GM19035 (cell line): Measurements from ENCODE around the gene ABR.
"Not testable (repeated sequence)": the region's sequence is repeated elsewhere in the genome, so short reads cannot be mapped to it uniquely, and the experiment has no call there.

Experiments
- ATAC-seq: cut with Tn5 transposase; IDR thresholded peaks from one replicate; pipeline ENCODE4 v1.9.1; 2021; ENCODE audit not compliant: unreplicated experiment

The ABR gene

DNA sequence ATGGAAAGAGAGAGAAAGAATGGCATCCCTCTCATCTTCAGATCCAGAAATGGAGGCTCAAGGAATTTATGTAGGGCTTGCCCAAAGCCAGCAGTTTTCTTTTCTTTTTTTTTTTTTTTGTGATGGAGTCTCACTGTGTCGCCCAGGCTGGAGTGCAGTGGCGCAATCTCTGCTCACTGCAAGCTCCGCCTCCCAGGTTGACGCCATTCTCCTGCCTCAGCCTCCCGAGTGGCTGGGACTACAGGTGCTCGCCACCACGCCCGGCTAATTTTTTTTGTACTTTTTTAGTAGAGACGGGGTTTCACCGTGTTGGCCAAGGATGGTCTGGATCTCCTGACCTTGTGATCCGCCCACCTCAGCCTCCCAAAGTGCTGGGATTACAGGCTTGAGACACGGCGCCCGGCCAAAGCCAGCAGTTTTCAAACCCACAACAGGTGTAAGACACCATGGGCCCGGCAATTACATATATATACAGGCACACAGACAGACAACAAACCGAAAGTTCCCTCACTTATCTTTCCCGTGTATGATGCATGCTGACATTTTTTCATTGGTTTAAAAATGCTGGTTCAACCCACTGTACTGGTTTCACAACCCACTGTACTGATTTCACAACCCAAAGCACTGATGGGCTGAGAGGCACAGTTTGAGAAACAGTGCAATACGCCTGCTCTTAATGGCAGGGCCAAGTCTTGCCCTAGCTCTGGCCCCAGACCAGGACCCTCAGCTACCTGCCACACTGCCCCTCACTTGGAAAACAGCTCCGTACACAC, 81.6 kb downstream of the ABR start:
- not testable (repeated sequence) for ATAC-seq

DNA sequence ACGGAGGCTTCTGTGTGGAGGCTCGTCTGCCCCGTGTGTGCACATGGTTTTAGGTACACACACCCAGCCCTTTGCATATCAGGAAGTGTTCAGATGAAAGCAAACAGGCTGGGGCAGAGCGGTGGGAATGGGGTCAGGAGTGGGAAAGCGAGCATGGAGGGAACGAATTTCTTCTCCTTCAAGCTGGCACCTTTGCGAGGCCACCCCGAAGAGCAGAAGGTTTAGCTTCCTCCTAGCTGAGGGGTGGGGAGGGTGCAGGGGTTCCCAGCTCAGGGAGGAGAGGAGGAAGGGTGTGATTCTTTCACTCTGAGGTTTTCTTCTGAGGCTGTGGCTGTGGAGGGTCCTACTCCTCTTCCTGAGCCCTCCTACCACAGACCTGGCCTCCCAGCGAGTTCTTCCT, 83.6 kb downstream of the ABR start:
- no peak for ATAC-seq

DNA sequence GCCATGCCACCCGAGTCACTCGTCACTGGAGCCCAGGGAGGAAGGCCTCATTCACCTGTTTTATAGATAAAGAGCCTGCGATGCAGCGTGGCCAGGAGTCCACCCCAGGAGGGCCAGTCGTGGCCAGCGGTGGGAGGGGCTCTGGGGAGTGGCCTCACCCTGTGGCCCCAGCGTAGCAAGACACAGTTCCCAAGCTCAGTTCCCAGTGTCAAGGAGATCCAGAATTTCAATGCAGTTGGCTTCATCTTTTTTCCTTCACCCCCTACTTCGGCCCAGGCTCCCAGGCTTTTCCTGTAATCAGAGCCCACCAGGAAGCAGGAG, 84.0 kb downstream of the ABR start:
- no peak for ATAC-seq

DNA sequence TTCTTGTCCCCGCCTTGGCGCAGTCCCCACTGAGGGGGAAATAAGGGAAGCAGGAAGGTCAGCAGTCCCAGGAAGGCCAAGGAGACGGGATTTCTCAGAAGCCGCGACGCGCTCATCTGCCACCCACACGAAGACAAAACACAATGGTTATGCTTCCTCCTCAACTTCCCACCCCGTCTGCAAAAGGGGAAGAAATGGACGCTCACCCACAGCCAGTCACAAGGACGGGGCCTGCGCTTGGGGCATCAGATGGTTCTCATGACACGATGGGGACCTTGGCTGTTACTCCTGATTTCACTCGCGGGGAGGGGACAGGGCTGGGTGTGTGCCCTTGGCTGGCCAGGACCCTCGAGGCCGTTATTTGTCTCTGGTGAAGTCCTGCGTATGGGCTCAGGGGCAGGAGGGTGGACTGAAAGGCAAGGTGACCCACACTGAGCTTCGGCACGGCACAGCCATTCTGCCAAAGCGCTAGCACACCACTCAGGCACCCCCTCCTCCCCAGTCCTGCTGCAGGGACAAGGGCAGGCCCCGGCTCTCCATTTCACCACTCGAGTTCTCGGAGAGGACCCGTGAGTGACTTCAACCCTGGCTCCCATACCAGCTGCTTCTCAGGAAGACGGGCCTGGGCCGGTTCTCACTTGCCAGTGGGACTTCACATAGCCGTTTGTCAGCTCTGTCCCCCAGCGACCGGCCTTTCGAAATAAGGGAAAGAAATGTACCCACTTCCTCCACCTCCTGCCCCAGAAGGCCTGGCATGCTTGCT, 84.5 kb downstream of the ABR start:
- ATAC-seq: no peak

DNA sequence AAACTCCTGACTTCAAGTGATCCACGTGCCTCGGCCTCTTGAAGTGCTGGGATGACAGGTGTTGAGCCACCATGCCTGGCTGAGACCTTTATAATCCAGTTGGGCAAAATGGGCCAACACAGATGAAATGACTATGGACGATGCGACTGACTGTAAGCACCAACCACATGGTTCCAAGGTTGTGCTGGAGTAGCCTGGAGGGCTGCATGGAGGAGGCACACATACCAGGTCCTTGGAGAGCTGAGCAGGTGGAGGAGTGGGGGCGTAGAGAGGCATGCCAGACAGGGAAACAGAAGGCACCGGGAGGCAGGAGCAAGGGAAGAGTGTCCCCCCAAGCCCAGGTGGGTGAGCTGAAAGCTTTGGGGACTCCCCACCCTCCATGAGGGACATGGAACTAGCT, 85.2 kb downstream of the ABR start:
- ATAC-seq: no peak

DNA sequence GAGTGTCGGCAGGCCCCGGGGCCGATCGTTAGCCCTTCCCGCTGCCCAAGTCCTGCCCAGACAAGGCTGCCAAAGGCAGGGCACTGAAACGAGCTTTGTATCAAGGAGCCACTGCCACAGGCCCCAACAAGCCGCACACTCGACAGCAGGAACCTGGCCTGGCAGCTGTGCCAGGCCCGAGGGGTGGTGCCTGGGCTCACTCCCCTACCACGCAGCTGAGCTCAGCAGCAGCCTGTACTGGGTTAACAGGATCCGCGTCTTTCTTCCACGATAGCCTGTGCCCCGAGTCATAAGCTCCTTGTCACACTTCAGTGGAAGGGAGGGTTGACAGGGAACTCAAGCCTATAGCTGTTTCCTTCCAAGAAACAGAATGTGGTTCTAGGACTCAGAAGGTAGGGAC, 87.9 kb downstream of the ABR start:
- ATAC-seq: no peak

DNA sequence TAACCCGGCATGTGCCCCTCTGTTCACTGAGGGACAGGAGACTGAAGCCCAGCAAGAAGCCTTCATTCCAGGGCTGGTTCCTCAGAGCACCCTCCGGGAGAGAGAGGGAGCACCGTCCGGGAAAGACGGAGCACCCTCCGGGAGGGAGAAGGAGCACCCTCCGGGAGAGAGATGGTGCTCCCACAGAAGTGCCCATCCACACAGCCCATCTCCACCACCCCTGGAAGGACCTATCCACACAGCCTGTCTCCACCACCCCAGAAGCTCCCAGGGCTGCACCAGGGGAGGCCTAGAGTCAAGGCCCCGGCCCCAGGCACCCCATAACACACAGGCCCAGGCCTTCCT, 88.6 kb downstream of the ABR start:
- no peak for ATAC-seq

DNA sequence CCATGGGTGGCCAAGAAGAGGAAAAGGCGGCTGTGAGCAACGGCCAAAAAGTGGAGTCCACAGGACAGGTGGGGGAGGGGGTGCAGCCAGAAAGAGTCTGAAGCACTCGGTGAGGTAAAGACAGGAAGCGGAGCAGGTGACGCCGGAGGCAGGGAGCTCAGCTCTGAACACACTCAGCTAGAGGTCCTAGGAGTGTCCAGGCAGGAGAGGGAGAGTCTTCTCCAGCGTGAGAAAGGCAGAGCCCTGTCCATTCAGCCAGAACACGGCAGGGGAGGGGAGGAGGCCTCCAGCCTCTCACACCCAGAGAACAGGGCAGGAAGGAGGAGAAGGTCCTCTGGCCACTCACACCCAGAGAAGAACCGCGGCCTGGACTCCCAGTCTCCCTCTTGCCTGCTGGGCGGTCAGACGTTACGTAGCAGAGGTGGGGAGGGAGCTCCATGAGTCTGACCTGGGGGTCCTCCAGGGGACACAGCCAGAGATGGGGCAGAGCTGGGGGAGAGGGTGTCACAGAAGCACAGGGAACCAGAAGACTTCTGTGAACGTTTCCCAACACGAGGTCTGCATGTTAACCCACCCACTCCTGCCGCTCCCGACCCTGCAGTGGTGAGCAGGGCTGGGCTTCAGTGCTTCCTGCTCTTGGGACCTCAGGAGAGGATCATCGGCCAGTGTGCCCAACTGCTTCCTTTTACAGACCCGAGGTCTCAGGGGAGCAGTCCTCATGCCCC, 89.2 kb downstream of the ABR start:
- ATAC-seq: no peak

DNA sequence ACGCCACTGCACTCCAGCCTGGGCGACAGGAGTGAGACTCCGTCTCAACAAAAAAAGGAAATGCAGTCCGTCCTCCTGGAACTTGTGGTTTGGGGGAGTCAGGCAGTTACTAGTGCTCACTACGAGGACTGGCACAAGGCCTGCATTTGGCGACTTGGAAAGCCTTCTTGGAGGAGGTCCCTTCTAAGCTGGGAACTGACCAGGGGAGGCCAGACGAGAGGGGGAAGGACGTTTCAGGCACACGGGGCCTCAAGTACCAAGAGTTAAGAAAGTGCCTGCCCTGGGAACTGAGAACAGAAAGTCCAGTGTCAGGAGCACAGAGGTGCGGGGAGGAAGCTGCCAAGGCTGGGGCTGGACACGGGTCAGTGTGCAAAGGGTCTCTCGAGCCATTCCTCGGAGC, 89.9 kb downstream of the ABR start:
- no peak for ATAC-seq

DNA sequence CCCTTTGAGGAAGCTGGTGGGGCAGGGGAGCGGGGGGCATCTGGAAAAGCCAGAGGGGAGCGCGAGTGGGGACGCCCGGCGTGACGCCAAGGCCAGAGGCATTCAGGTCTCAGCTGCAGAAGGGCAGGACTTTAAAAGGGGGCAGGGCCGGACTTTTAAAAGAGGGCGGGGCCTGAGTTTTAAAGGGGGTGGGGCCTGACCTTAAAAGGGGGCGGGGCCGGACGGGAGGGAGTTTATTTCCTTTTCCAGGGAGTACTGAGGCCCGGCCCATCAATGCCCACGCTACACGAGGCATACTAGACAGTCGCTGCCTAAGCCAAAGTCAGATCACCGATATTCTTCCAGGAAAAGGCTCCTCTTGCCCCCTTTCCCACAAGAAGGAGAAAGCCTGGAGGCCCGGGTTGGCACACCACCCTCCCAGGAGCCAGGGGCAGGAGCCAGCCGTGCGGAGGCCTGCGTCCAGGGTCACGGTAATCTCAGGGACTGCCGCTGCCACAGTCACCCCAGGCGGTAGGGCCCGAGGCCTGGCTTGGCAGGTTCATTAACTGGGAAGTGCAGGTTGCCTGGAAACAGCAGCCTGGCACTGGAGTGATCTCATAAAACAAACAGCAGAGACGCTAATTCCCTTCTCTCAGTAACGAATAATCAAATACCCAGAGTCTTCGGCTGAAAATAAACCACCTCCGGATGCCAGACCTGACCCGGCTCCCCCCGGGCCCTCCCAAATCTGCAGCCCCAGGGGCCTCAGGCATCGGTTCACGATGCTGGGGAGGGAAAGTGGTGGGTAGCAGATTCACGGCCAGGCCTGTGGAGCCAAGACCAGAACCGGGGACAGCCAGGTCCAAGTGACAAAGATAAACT, 92.2 kb downstream of the ABR start:
- no peak for ATAC-seq

DNA sequence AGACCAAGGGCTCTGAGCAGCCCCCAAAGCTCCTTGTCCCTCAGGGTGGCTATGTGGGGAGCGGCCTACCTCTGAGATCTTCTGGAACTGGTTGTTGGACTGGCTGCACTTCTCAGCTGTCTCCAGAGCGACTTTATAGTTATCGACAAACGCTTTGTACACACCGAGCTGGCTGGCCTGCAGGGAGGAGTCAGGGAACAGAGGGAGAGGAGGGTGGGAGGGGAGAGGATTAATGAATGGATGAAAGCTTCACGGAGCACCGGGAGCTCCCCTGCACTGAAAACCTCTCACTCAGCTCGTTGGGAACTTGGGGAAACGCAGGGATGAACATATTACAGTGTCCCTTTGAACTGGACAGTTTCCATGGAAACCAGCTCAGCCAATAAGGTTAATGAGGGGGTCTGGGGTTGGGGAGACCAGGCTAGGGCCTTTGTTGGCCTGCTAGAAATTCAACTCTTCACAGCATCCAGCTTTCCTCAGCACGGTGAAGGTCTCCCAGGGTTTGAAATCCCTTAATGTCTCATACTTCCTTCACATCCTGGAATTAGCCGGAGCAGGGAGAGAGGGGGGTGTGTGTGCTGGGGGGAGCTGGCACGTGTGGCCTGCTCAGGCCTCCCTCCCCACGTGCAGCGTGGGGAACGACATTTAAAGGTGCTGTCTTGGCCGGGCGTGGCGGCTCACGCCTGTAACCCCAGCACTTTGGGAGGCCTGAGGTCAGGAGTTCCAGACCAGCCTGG, 96.2 kb downstream of the ABR start:
- ATAC-seq: no peak

DNA sequence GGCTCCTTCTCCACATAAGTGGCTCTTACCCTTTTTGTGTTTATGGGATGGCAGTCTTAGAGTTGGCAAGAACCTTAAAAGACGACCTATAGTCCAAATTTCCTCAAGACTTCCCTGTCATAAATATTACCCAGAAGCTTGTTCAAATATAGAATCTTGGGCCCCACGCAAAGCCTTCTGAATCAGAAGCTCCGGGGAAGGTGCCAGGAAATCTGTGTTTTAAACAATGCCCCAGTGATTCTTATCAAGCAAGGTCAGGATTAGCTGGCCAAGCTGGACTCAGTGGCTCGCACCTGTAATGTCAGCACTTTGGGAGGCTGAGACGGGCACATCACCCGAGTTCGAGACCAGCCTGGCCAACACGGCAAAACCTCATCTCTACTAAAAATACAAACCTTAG, 97.2 kb downstream of the ABR start:
- ATAC-seq: no peak

DNA sequence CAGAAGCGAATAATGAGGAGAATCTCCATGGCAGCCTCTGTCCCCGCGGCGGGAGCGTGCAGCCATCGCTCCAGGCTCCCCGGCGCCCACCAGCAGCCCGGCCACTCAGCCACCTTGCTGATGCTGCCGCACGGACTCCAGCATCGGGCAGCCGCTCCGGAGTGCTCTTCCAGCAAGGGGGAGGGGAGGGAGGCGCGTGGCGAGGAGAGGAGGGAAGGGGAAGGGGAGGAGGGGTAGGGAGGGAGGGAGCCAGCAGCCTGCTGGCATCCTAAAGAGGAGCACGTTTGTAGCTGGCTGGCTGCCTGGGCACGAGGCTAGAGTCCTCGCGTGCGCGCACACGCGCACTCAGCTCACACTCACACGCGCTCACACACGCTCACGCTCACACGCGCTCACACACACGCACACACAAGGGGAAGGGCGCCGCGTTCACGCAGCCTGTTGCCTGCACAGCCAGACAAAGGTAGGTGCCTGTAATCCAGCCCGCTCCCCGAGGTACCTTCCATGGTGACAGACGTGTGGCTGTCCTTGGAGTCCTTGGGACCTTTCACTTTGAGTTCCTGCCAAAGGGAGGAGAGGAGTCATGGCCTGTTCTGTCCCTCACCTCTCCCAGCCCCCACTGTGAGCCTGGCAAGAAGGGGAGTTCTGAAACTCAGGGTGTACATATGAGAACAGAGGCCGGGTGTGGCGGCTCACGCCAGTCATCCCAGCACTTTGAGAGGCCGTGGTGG, 100.8 kb downstream of the ABR start:
- ATAC-seq: no peak

DNA sequence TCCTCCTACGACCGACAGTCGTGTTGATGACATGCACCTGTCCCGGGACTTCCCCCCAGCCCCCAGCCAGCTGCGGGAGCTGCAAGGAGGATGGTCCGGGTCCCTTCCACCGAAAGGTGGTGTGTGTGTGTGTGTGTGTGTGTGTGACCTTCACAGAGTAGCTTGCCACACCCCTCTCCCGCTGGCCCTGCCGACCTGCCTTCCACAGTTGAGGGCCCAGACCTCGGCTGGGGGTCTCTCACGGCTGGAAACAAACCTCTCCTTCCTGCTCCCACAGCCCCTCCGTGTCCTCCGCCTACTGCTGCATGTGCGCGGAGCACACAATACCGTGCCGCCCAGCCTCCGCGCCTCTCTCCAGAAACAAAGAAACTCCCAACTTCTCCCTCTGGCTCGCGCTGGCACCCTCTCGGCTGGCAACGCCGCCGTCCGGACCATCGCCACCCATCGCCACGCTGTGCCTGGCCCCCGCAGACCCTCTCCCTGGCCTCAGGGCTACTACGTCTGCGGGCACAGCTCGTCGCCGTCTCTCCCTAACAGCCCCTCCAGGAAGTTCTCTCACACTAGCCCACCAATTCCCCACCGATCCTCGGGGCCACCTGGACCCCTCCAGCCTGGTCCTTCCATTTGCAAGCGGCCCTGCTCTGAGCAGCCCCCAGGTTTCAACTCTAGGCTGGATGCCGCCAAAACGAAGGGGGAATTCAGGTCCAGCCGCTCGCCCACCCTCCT, 101.6 kb downstream of the ABR start:
- no peak for ATAC-seq

DNA sequence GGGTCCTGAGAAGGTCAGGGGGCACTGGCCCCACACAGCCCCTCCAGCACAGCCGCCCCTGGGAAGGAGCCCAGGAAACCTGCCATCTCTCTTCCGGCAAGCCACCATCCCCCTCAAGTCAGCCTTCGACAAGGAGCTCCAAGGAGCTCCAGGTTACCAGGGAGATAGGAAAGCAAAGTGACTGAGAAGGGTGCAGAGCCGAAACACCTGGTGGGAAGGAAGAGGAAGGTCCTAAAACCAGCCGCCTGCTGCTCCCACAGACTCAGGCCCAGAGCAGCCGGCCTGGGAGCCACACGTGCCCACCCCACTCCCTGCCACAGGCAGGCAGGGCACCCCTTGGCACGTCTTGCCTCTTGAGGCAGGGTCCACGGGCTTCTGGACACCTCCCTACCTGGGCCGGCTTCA, 102.2 kb downstream of the ABR start:
- ATAC-seq: no peak

DNA sequence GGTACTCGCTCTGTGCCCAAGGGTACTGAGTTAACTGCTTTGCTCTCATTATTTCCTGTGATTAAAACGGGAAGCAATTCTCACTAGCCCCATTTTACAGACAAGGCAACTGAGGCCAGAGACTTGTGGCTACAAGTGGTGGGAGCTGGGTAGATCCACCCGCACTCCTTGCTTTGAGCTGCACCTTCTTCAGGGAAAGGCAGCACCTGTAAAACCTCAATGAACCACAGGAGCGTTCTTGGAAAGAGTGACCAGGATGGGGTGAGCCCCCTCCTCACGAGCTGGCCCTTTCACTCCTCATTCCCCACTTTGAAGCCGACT, 102.8 kb downstream of the ABR start:
- no peak for ATAC-seq

DNA sequence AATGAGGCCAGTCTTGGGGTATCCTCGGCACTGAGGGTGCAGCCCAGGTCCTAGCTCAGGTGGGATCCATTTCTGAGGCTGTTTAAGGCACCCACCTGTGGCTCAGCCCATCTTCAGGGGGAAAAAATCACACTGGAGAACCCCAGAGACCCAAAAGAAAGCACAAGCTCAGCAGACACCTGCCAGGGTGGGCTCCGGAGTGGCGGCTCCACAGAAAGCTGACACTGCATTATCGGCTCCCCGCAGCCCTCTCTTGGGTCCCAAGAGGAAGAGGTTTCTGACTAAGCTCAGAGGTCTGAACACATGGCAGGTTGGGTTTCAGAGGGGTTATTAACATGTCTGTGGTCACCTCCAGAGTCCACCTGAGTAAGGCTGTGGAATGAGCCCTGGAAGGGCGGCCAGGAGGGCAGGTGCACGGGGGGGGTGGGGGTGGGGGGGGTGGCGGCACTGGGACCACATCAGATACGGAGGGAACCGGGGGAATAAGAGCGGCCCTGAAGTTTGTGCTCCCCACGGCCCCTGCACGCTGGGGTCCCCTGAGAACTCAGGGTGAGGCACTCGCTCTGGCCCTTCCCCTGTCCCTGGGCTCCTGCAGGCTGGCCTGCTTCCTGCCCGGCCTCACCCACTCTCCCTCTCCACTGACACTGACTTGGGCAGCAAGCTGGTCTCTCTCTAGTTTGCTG, 103.3 kb downstream of the ABR start:
- ATAC-seq: no peak

DNA sequence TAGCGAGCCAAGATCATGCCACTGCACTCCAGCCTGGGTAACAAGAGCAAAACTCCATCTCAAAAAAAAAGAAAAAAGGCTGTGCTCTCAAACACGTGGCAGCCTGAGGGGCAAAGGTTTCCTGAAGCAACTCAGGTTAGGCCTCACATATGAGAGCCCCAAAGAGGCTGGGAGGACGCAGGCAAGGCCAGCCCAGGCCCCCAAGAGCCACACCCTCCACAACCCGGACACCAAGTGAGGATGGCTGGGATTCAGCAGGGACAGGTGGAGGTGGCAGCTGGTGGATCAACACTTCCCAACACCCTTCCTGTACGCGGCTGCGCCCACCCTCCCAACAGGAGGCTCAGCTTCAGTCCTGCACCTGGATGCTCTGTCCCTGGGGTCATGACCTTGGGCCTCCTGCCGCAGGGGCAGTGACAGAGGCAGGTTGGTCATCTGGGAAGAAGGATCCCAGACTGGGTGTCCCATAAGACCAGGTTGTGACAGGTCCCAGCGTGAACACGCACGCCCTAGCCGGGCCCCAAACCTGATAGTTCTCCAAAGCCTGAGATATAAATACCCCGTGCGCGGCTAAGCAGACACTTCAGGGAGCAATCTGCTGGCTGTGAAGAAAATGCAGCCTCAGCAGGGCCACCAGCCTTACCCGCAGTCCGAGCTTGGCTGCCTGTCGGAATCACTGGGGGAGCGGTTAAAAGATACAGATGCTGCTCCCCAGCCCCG, 104.7 kb downstream of the ABR start:
- ATAC-seq: no peak
